ENCODE measurements around the gene MED13L. TPM values are rescaled to one million over a fixed set of nuclear protein-coding genes. Genes with fewer than 3 reads are reported as not detected.

MED13L gene
- total RNA-seq, 2 experiments from 2014 or later, result 39.5 to 41.8 TPM

DNA sequence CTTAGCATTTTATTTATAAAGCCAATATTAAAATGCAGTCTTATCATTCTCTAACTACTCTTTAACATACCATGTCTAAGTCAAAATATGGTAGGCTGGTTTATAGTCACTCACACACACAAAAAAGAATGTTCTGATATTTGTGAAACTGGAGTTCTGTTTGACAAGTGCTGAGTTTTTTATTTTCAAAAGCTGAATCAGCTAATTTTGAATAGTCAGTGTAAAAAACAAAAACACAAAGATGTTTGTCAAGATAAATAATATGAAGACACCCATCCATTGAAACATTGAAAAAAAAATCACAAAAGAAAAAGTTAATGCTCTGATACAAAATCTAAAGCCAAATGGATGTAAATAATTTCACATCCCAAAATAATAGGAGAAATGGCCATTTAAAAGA lies 231.5 kb downstream of the MED13L start:
- POLR2A ChIA-PET, result no interaction called here

DNA sequence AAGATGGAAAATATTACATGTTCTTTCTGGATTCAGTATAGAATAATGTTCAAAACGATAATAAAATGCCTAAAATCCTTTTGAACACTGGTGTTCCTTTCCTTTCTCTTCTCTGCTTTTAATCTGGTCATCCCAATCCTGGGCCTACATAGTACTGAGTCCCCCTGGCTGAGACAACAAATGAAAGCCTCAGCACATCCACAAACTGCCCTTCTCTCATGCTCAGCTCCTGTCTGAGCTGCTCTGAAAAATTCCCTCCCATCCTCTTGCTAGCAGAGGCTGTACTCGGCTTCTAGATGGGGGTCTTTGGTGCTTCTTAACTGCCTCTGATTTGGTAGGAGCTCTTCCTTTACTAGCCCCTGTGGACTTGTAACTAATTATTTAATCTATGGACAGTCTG lies 232.3 kb downstream of the MED13L start:
- H3K9me3 Mint-ChIP-seq, result no peaks in the 10 kb centered on the region
- H3K27ac Mint-ChIP-seq, result no peak overlapping the region
- H3K4me1 Mint-ChIP-seq (ENCODE audit: low read depth), result peaks cover 40% of the 10 kb centered on the region
- TF ChIP-seq, protein P1, sequence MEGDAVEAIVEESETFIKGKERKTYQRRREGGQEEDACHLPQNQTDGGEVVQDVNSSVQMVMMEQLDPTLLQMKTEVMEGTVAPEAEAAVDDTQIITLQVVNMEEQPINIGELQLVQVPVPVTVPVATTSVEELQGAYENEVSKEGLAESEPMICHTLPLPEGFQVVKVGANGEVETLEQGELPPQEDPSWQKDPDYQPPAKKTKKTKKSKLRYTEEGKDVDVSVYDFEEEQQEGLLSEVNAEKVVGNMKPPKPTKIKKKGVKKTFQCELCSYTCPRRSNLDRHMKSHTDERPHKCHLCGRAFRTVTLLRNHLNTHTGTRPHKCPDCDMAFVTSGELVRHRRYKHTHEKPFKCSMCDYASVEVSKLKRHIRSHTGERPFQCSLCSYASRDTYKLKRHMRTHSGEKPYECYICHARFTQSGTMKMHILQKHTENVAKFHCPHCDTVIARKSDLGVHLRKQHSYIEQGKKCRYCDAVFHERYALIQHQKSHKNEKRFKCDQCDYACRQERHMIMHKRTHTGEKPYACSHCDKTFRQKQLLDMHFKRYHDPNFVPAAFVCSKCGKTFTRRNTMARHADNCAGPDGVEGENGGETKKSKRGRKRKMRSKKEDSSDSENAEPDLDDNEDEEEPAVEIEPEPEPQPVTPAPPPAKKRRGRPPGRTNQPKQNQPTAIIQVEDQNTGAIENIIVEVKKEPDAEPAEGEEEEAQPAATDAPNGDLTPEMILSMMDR (IDR thresholded peaks at IDR 0.05), result no peak
- no peaks in the 10 kb centered on the region for H3K27me3 Mint-ChIP-seq
- POLR2A ChIA-PET, result no interaction called here
- intact Hi-C loops (cut with micrococcal nuclease), result no loop called here
- CTCF ChIA-PET, result interaction anchor here (1.0 kb wide), 1 partner anchor 191 kb away, joined by 4 read pairs; no protein-coding TSS in a partner anchor
- H3K36me3 Mint-ChIP-seq (ENCODE audit: low read depth), result peaks cover 6% of the 10 kb centered on the region
- no peak for DNase-seq
- no peak for ATAC-seq
- H3K4me3 Mint-ChIP-seq, result no peak overlapping the region

More for the DNA sequence above, 231.5 kb downstream of the MED13L start:
- TF ChIP-seq, protein P1 (IDR thresholded peaks at IDR 0.05), result no peak
- no peak for DNase-seq
- Mint-ChIP-seq H3K27ac (no peak overlapping the region), H3K36me3 (ENCODE audit: low read depth) (peaks cover 3% of the 10 kb centered on the region), H3K27me3 (no peaks in the 10 kb centered on the region), H3K9me3 (no peaks in the 10 kb centered on the region), H3K4me1 (ENCODE audit: low read depth) (peaks cover 40% of the 10 kb centered on the region), H3K4me3 (no peak overlapping the region)
- ATAC-seq, result no peak
- CTCF ChIA-PET, result no interaction called here
- intact Hi-C loops (cut with micrococcal nuclease), result no loop called here

DNA sequence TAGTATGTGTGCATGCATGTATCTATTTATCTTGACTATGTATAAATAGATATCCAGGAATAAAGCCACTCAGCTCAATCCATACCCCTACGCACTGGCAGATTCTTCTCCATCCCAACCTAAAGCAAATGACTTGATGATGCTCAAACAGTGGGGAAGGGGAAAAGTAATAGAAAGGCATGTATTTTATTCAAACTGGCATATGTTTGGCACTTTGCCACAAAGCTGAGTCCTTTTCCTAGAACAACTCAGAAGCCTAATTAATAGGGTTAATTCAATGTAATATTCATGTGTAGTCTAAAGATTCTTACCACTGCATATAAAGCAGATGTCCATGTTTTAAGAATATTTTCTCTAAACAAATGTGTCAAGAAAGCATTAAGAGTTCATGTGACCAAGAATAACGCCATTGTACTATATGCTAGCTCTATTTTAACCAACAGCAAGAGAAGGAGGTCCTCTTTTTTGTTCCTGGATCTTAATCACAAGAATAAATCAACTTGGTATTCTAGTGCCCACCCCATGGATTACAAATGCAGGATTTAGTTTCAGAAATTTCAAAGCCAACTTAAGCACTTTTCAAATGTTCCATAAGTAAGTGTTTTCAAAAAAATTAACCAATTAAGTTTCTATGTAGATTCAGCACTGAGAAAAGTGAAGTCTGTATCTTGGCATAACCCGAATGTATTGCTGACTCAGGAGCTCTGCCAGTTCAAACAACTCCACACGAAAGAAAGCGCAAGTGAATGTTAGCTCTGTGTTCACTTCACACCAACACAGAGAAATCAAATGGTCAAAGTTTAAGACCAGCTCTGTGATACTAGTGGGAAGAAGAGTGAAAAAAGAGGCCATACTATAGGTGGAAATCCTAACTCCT lies 233.6 kb downstream of the MED13L start:
- DNase-seq (no peak), ATAC-seq (no peak)
- ChIA-PET CTCF (interaction anchor here (1.0 to 1.2 kb wide), 2 partner anchors 192 to 193 kb away, joined by 3 to 4 read pairs; no protein-coding TSS in a partner anchor), POLR2A (no interaction called here)
- no peaks in the 10 kb centered on the region for H3K27me3 Mint-ChIP-seq
- no peak overlapping the region for H3K27ac Mint-ChIP-seq
- H3K4me3 Mint-ChIP-seq, result no peak overlapping the region
- TF ChIP-seq, protein P1 (IDR thresholded peaks at IDR 0.05), result no peak
- H3K36me3 Mint-ChIP-seq (ENCODE audit: low read depth), result peaks cover 6% of the 10 kb centered on the region
- H3K4me1 Mint-ChIP-seq (ENCODE audit: low read depth), result peaks cover 30% of the 10 kb centered on the region
- no peaks in the 10 kb centered on the region for H3K9me3 Mint-ChIP-seq
- intact Hi-C loops (cut with micrococcal nuclease), result no loop called here

DNA sequence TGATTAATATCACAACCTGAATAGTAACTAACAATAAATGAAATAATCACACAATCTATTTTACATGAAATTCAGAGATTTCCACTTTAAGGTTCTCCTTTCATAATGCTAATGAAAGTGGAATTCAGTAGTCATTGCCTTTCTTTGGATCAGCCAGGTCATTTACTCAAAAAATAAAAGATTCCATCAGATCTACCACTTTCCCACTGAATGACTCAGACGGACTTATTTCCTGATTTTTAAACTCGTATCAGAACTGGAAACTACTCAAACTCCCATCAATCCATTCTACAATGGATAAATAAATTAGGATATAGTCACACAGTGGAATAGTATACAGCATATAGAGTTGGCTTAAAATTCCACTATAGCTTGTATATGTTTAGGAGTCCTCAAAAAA lies 237.1 kb downstream of the MED13L start:
- no peak overlapping the region for H3K4me3 Mint-ChIP-seq
- H3K9me3 Mint-ChIP-seq, result no peaks in the 10 kb centered on the region
- peaks cover 6% of the 10 kb centered on the region for H3K36me3 Mint-ChIP-seq (ENCODE audit: low read depth)
- intact Hi-C loops (cut with micrococcal nuclease), result no loop called here
- ATAC-seq (no peak), DNase-seq (no peak)
- TF ChIP-seq, protein P1 (IDR thresholded peaks at IDR 0.05), result no peak
- H3K27me3 Mint-ChIP-seq, result no peaks in the 10 kb centered on the region
- peaks cover 18% of the 10 kb centered on the region for H3K4me1 Mint-ChIP-seq (ENCODE audit: low read depth)
- CTCF ChIA-PET, result interaction anchor here (0.8 kb wide), 1 partner anchor 116 kb away, joined by 3 read pairs; no protein-coding TSS in a partner anchor
- no peak overlapping the region for H3K27ac Mint-ChIP-seq
- POLR2A ChIA-PET, result interaction anchor here (1.1 kb wide), 1 partner anchor 40 kb away, joined by 3 read pairs; no protein-coding TSS in a partner anchor

DNA sequence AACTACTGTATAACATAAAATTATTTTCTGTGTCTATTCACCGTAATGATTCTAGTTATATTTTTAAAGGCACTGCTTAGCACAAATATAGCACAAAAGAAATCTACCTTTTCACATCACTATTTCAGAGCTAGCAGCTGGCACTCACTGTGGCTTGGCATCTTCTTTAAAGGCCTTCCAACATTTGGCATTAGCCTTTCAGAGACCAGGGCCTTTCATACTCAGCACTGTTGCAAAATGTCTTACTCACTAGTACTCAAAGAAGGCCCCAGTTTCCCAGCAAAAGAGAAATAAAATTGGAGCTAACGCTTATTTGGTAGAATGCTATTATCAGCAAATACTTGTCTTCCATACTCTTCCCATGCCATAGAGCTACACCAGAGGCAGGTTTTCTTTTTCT lies 238.4 kb downstream of the MED13L start:
- intact Hi-C loops (cut with micrococcal nuclease), result no loop called here
- ATAC-seq (no peak), DNase-seq (no peak)
- peaks cover 6% of the 10 kb centered on the region for H3K36me3 Mint-ChIP-seq (ENCODE audit: low read depth)
- no peaks in the 10 kb centered on the region for H3K9me3 Mint-ChIP-seq
- ChIA-PET CTCF (interaction anchor here (1.3 to 1.4 kb wide), 3 partner anchors 10 to 18 kb away, joined by 3 to 5 read pairs (median 4); no protein-coding TSS in a partner anchor), POLR2A (no interaction called here)
- no peak overlapping the region for H3K4me3 Mint-ChIP-seq
- H3K27me3 Mint-ChIP-seq, result no peaks in the 10 kb centered on the region
- TF ChIP-seq, protein P1 (IDR thresholded peaks at IDR 0.05), result no peak
- H3K27ac Mint-ChIP-seq, result no peak overlapping the region
- H3K4me1 Mint-ChIP-seq (ENCODE audit: low read depth), result peaks cover 13% of the 10 kb centered on the region

All from activated CD8-positive, alpha-beta T cell treated with anti-CD3 and anti-CD28 coated beads for 36 hours (primary cell).